ENCODE results near the gene RARB. TPM values are rescaled to one million over a fixed set of nuclear protein-coding genes. Genes with fewer than 3 reads are reported as not detected.

Gene RARB
- total RNA-seq, 1 donor from 2014 or later, result not detected

DNA sequence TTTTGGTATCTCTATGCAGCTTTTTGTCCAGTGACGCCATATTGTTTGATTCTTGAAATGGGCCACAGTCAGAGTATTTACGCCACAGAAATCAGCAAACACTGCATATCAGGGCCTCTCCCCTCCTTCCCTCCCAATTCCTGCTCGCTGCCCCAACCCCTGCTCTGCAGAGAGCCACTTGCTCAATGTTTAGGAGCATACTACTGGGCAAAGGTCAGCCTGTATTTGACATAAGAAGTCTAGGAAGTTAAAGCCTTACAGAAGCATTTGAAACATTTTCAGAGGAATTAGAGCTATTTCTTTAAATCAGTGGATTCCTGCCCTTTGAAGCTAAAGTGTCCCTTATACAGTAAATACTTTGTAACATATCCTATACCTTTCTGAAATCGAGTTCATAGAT, 17.4 kb upstream of the RARB start:
- intact Hi-C loops (cut with micrococcal nuclease), result no loop called here
- TF ChIP-seq, protein P1, sequence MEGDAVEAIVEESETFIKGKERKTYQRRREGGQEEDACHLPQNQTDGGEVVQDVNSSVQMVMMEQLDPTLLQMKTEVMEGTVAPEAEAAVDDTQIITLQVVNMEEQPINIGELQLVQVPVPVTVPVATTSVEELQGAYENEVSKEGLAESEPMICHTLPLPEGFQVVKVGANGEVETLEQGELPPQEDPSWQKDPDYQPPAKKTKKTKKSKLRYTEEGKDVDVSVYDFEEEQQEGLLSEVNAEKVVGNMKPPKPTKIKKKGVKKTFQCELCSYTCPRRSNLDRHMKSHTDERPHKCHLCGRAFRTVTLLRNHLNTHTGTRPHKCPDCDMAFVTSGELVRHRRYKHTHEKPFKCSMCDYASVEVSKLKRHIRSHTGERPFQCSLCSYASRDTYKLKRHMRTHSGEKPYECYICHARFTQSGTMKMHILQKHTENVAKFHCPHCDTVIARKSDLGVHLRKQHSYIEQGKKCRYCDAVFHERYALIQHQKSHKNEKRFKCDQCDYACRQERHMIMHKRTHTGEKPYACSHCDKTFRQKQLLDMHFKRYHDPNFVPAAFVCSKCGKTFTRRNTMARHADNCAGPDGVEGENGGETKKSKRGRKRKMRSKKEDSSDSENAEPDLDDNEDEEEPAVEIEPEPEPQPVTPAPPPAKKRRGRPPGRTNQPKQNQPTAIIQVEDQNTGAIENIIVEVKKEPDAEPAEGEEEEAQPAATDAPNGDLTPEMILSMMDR (IDR thresholded peaks at IDR 0.05), result no peak
- POLR2A ChIA-PET, result no interaction called here
- CTCF ChIA-PET, result no interaction called here
- no peak for ATAC-seq (ENCODE audit: low read depth)
- Mint-ChIP-seq H3K27ac (no peak overlapping the region), H3K27me3 (no peaks in the 10 kb centered on the region), H3K9me3 (peaks cover 2% of the 10 kb centered on the region), H3K4me3 (no peak overlapping the region), H3K36me3 (ENCODE audit: low read depth) (no peaks in the 10 kb centered on the region), H3K4me1 (no peaks in the 10 kb centered on the region)
- DNase-seq, result no peak

DNA sequence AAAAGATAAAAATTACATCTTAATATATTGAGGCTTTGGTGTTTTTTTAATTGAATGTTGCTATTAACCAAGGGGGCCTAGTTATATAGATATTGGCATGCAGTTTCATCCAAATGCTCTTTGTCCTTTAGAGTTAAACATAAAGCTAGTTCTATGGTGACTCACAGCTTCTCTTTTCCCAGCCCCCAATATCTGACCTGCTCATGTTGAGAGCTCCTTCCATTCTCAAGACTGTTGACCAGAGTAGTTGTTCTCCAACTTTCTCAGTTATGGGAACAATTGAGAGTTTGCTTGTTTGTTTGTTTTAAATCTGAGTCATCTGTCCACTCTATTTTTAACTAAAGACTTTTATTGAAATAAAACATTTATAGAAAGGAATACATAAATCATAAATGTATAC, 15.8 kb upstream of the RARB start:
- H3K4me3 Mint-ChIP-seq, result no peak overlapping the region
- H3K9me3 Mint-ChIP-seq, result peaks cover 4% of the 10 kb centered on the region
- TF ChIP-seq, protein P1 (IDR thresholded peaks at IDR 0.05), result no peak
- DNase-seq (no peak), ATAC-seq (ENCODE audit: low read depth) (no peak)
- H3K36me3 Mint-ChIP-seq (ENCODE audit: low read depth), result no peaks in the 10 kb centered on the region
- CTCF ChIA-PET, result no interaction called here
- H3K4me1 Mint-ChIP-seq, result no peaks in the 10 kb centered on the region
- intact Hi-C loops (cut with micrococcal nuclease), result no loop called here
- H3K27me3 Mint-ChIP-seq, result no peaks in the 10 kb centered on the region
- POLR2A ChIA-PET, result no interaction called here
- no peak overlapping the region for H3K27ac Mint-ChIP-seq

DNA sequence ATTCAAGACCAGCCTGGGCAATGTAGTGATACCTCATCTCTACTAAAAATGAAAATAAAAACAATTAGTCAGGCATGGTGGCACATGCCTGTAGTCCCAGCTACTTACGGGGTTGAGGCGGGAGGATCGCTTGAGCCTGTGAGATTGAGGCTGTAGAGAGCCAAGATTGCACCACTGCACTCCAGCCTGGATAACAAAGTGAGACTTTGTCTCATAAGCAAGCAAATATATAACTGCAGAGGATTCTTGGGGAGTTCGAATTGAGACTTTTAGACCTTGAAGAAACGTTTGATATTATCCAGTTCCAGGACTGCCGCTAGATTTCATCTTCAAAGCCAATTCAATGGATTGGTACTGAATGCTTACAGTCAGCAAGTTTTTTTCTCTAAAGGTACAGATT, 11.9 kb upstream of the RARB start:
- no peak for ATAC-seq (ENCODE audit: low read depth)
- no peak for DNase-seq
- Mint-ChIP-seq H3K4me1 (no peaks in the 10 kb centered on the region), H3K27ac (no peak overlapping the region), H3K4me3 (no peak overlapping the region), H3K9me3 (peaks cover 4% of the 10 kb centered on the region), H3K36me3 (ENCODE audit: low read depth) (no peaks in the 10 kb centered on the region), H3K27me3 (no peaks in the 10 kb centered on the region)
- TF ChIP-seq, protein P1 (IDR thresholded peaks at IDR 0.05), result no peak
- POLR2A ChIA-PET, result no interaction called here
- CTCF ChIA-PET, result no interaction called here
- intact Hi-C loops (cut with micrococcal nuclease), result no loop called here

DNA sequence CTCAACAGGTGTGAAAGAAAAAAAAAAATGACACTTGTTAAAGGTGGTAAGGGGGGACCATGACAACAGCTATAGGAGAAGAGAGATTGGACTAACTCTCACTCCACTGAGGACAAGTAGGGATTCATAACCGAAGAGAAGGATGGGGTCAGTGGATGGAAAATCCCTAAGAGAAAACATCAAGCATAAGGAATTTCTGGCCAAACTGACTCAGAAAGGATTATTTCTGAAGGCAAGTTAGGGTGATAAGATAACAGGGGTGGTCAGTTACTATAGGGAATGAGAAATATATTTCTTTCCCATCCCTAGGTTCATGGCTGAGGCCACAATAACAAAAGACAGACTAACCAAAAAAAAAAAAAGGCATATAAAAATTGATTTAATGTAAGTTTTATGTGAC, 9.5 kb upstream of the RARB start:
- intact Hi-C loops (cut with micrococcal nuclease), result no loop called here
- ChIA-PET POLR2A (no interaction called here), CTCF (no interaction called here)
- H3K27ac Mint-ChIP-seq, result no peak overlapping the region
- no peak overlapping the region for H3K4me3 Mint-ChIP-seq
- TF ChIP-seq, protein P1 (IDR thresholded peaks at IDR 0.05), result no peak
- H3K27me3 Mint-ChIP-seq, result no peaks in the 10 kb centered on the region
- H3K9me3 Mint-ChIP-seq, result peaks cover 4% of the 10 kb centered on the region
- ATAC-seq (ENCODE audit: low read depth) (no peak), DNase-seq (no peak)
- no peaks in the 10 kb centered on the region for H3K4me1 Mint-ChIP-seq
- no peaks in the 10 kb centered on the region for H3K36me3 Mint-ChIP-seq (ENCODE audit: low read depth)

DNA sequence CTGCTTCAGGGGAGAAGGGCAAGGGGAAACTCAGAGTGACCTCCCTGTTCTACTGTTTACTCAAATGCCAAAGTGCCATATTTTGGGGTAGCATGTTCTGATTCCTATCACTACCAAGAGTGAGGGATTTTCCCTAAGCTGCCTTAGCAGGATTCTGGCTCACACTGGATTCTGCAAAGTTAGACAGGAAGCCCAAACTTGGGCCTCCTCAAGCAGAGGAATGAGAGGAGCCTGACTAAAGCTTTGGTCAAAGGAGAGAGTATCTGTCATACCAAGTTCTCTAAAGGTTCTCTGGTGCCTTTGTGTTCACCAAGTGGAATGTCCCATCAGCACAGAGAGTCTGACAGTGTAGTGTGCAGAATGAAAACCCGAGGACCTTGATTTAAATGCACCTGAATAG, 8.8 kb upstream of the RARB start:
- no peaks in the 10 kb centered on the region for H3K36me3 Mint-ChIP-seq (ENCODE audit: low read depth)
- ChIA-PET POLR2A (no interaction called here), CTCF (no interaction called here)
- no peaks in the 10 kb centered on the region for H3K27me3 Mint-ChIP-seq
- no peak overlapping the region for H3K27ac Mint-ChIP-seq
- DNase-seq (no peak), ATAC-seq (ENCODE audit: low read depth) (no peak)
- H3K4me3 Mint-ChIP-seq, result no peak overlapping the region
- intact Hi-C loops (cut with micrococcal nuclease), result no loop called here
- H3K4me1 Mint-ChIP-seq, result no peaks in the 10 kb centered on the region
- TF ChIP-seq, protein P1 (IDR thresholded peaks at IDR 0.05), result no peak
- peaks cover 4% of the 10 kb centered on the region for H3K9me3 Mint-ChIP-seq
